DND-41 (cell line): Measurements from ENCODE around the gene FAM50A.

Experiments
- ATAC-seq: fragments of 200-7000 bp; cut with Tn5 transposase; 3 replicates; pipeline ENCODE4 v1.9.1; 2021; ENCODE audit warnings: low read depth; ENCODE audit not compliant: insufficient read depth
- DNase-seq: peaks from one replicate; pipeline ENCODE4 v3.0.0-alpha.2; 2020
- H2AFZ ChIP-seq: 2 replicates; pipeline ENCODE4 v1.6.0; 2012; ENCODE audit warnings: low read depth, low read length
- H3K27ac ChIP-seq: 2 replicates; pipeline ENCODE4 v1.5.1; 2012; ENCODE audit warnings: low read length, inconsistent platforms
- H3K27me3 ChIP-seq: fragments of 200-600 bp; sonication (generic); 2 replicates; pipeline ENCODE4 v1.6.0; 2012; ENCODE audit warnings: low read length, mild to moderate bottlenecking, inconsistent platforms; ENCODE audit not compliant: insufficient read depth, poor library complexity
- H3K36me3 ChIP-seq: 2 replicates; pipeline ENCODE4 v1.5.1; 2012; ENCODE audit warnings: low read length, inconsistent platforms; ENCODE audit not compliant: insufficient read depth
- H3K4me1 ChIP-seq: 2 replicates; pipeline ENCODE4 v1.5.1; 2012; ENCODE audit warnings: mild to moderate bottlenecking, low read length; ENCODE audit not compliant: insufficient read depth
- H3K4me2 ChIP-seq: 2 replicates; pipeline ENCODE4 v1.6.0; 2012; ENCODE audit warnings: mild to moderate bottlenecking, moderate library complexity, low read length, inconsistent platforms; ENCODE audit not compliant: insufficient read depth
- H3K4me3 ChIP-seq, 2 experiments: fragments of 200-600 bp in 1 of 2; shearing (Covaris generic) in 1 of 2; 2 replicates each; pipeline ENCODE4 v1.5.1; 2012 to 2016; ENCODE audit warnings: inconsistent platforms in 2 of 2, low read length in 2 of 2, mild to moderate bottlenecking in 2 of 2, low read depth in 1 of 2, moderate library complexity in 1 of 2
- H3K79me2 ChIP-seq: 2 replicates; pipeline ENCODE4 v1.6.0; 2012; ENCODE audit warnings: low read length, inconsistent platforms; ENCODE audit not compliant: insufficient read depth
- H3K9ac ChIP-seq: 2 replicates; pipeline ENCODE4 v1.6.0; 2012; ENCODE audit warnings: low read depth, mild to moderate bottlenecking, inconsistent platforms, low read length, moderate library complexity
- H3K9me3 ChIP-seq: 2 replicates; pipeline ENCODE4 v1.5.1; 2012; ENCODE audit warnings: low read length, moderate library complexity, mild to moderate bottlenecking, inconsistent platforms; ENCODE audit not compliant: insufficient read depth, severe bottlenecking
- H4K20me1 ChIP-seq: 2 replicates; pipeline ENCODE4 v1.6.0; 2012; ENCODE audit warnings: low read length; ENCODE audit not compliant: insufficient read depth
- EZH2 ChIP-seq: IDR thresholded peaks from 3 replicates; pipeline ENCODE4 v1.6.1; 2012; ENCODE audit warnings: borderline replicate concordance, low read depth, mild to moderate bottlenecking, moderate library complexity, low read length, inconsistent platforms; ENCODE audit not compliant: severe bottlenecking
- TF ChIP-seq, protein P1 (sequence below): IDR thresholded peaks from 2 replicates; pipeline ENCODE4 v1.5.1; 2012; ENCODE audit warnings: borderline replicate concordance, low read length, moderate library complexity, mild to moderate bottlenecking; ENCODE audit not compliant: poor library complexity, severe bottlenecking; ENCODE audit errors: extremely low read depth

The FAM50A gene

DNA sequence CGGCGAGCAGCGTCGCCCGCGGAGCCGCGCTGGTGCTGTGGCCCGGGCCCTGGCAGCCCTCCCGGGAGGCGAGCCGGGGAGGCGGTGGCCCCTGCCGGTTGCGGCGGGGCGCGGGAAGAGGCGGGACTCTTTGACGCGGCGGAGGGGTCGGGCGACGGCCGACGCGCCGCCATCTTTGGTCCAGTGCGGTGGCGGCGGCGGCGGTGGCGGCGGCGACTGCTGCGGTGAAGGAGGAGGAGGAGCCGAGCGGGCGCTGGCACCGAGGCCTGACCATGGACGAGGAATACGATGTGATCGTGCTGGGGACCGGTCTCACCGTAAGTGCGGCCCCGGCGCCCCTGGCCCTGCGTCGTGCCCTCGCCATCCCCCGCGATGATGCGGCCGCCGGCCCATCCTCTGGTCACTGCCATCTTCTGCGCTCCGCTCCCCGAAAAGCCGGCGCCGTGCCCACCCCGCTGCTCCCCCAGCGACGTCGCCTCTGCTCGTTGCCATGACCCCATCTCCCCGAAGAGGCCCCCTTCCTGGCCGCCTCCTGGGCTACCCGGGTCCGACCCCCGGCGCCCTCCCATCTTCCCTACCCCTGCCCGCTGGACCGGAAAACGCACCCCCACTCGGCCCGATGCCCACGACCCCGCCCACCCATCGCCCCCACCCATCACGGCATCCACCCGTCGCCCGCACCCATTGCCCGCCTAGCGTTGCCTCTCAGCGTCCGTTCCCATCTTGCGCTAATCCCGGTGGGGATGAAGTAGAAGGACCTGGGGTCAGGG is 6.8 kb upstream of the FAM50A start, which contains the start of gene GDI1:
Gene GDI1 (plus strand): TSS at position 172 of the 770 bp plus-strand sequence. CDS start 101 bp downstream, at position 273.
- ATAC-seq (peak; percentile 57), DNase-seq (peak; percentile 56)
- Histone ChIP-seq H3K27ac (peak within 1 kb of the TSS; percentile 74), H3K9ac (peak within 1 kb of the TSS; percentile 67), H3K4me2 (peak within 1 kb of the TSS; percentile 91), H3K27me3 (no peaks in the 10 kb centered on the region), H3K4me1 (peaks cover 27% of the 10 kb centered on the region), H3K9me3 (no peaks in the 10 kb centered on the region), H3K79me2 (peaks cover 31% of the 10 kb centered on the region), H2AFZ (peak within 1 kb of the TSS; percentile 68), H4K20me1 (peaks cover 28% of the 10 kb centered on the region), H3K36me3 (peaks cover 76% of the 10 kb centered on the region), H3K4me3 (peak within 1 kb of the TSS; percentile 33 to 73; a peak in 3 of 4 replicates)
- TF ChIP-seq, protein P1, sequence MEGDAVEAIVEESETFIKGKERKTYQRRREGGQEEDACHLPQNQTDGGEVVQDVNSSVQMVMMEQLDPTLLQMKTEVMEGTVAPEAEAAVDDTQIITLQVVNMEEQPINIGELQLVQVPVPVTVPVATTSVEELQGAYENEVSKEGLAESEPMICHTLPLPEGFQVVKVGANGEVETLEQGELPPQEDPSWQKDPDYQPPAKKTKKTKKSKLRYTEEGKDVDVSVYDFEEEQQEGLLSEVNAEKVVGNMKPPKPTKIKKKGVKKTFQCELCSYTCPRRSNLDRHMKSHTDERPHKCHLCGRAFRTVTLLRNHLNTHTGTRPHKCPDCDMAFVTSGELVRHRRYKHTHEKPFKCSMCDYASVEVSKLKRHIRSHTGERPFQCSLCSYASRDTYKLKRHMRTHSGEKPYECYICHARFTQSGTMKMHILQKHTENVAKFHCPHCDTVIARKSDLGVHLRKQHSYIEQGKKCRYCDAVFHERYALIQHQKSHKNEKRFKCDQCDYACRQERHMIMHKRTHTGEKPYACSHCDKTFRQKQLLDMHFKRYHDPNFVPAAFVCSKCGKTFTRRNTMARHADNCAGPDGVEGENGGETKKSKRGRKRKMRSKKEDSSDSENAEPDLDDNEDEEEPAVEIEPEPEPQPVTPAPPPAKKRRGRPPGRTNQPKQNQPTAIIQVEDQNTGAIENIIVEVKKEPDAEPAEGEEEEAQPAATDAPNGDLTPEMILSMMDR = no peak
- no peak for TF ChIP-seq EZH2

DNA sequence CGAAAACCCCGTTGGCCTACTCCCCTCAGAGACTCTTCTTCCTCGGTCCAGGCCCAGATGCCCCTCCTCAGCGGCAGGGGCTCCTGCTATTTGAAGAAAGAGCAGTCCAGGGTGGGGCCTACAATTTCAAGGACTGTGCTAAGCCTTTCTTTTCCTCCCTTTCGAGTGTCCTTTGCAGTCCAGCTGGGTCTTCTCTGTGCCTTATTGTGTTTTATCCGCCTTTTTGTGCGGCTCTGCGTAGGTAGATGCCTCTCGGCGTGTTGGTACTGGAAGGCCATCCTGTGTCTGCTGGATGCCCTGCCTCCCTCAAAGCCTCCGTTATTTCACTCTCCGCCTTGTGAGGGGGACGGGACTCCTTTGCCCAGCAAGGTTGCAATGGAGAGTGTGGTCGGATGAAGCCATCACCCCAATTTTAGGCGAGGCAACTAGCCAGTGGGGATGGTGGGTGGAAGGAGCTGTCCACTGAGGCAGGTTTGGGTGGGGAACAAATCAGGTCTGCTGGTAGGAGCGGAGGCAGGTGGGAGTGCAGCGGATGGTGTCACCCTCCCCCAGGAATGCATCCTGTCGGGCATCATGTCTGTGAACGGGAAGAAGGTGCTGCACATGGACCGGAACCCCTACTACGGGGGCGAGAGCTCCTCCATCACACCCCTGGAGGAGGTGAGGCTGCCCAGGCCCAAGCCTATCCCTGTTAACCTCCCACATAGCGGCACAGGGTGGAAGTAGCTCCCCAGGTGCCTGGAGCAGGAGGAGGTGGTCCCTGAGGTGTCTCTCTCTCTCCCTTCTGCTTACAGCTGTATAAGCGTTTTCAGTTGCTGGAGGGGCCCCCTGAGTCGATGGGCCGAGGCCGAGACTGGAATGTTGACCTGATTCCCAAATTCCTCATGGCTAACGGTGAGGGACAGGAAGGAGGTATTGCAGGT is 5.7 kb upstream of the FAM50A start:
- Histone ChIP-seq H3K27ac (peak overlapping the region; percentile 56), H3K9ac (peak overlapping the region; percentile 67), H3K4me1 (peaks cover 30% of the 10 kb centered on the region), H3K36me3 (peaks cover 71% of the 10 kb centered on the region), H3K4me3 (peak overlapping the region; percentile 33 to 73; a peak in 3 of 4 replicates), H3K9me3 (no peaks in the 10 kb centered on the region), H3K27me3 (no peaks in the 10 kb centered on the region), H3K79me2 (peaks cover 31% of the 10 kb centered on the region), H2AFZ (no peak overlapping the region), H4K20me1 (peaks cover 28% of the 10 kb centered on the region), H3K4me2 (peak overlapping the region; percentile 91)
- TF ChIP-seq, protein P1 = no peak
- no peak for TF ChIP-seq EZH2
- DNase-seq (no peak), ATAC-seq (no peak)

DNA sequence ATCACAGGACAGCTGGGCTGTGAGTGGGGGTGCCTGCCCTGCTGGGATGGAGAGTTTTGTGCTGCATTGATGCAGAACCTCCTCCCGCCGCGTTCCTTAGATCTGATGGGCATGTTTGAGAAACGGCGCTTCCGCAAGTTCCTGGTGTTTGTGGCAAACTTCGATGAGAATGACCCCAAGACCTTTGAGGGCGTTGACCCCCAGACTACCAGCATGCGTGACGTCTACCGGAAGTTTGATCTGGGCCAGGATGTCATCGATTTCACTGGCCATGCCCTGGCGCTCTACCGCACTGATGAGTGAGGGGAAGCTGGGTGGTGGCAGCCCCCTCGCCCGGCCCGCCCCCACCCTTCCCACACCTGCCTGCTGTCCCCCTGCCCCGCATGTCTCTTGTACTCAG is 4.1 kb upstream of the FAM50A start:
- H4K20me1 ChIP-seq = peaks cover 31% of the 10 kb centered on the region
- no peaks in the 10 kb centered on the region for H3K9me3 ChIP-seq
- DNase-seq (no peak), ATAC-seq (no peak)
- H3K79me2 ChIP-seq = peaks cover 31% of the 10 kb centered on the region
- peaks cover 56% of the 10 kb centered on the region for H3K36me3 ChIP-seq
- no peak overlapping the region for H3K27ac ChIP-seq
- H3K4me1 ChIP-seq = peaks cover 43% of the 10 kb centered on the region
- H3K9ac ChIP-seq = no peak overlapping the region
- no peak overlapping the region for H3K4me3 ChIP-seq
- no peak overlapping the region for H2AFZ ChIP-seq
- no peak for TF ChIP-seq EZH2
- TF ChIP-seq, protein P1 = no peak
- H3K4me2 ChIP-seq = no peak overlapping the region
- H3K27me3 ChIP-seq = no peaks in the 10 kb centered on the region
